T-helper 2 cell treated with Interferon-gamma antibody and Interleukin-4, amounts not matched to agents 100 ng/mL and 5 ng/mL, for 36 hours (primary cell): ENCODE data around the gene TBC1D13. TPM values are rescaled to one million over a fixed set of nuclear protein-coding genes. Genes with fewer than 3 reads are reported as not detected.
"Not testable (repeated sequence)": the region's sequence is repeated elsewhere in the genome, so short reads cannot be mapped to it uniquely, and the experiment has no call there.

Experiments used
- intact Hi-C: fragments of 100-400 bp; cut with micrococcal nuclease; formaldehyde crosslinking; loops from one replicate; pipeline ENCODE4 v1.15.1; 2023
- total RNA-seq: library from RNA; stranded (reverse); gene quantifications from 2 replicates; pipeline ENCODE4 v1.2.3, GENCODE V29; 2022

TBC1D13 gene
- total RNA-seq, 1 donor from 2014 or later, result 22.2 TPM

DNA sequence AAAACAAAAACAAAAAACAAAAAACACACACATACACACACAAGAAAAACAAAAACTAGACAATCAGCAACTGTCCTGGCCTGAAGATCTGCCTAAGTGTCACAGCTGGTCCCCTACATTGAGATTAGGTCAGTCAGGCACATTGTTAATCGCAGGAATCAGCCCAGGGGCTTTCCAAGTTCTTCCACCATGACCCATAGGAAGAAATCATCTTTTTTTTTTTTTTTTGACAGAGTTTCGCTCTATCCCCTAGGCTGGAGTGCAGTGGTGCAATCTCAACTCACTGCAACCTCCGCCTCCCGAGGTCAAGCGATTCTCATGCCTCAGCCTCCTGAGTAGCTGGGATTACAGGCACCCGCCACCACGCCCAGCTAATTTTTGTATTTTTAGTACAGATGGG is 56.1 kb downstream of the TBC1D13 start:
- intact Hi-C loops, result not testable (repeated sequence)

GRCh38 chr9:128845186-128845931 is 58.3 kb downstream of the TBC1D13 start:
- intact Hi-C loops, result no loop called here

DNA sequence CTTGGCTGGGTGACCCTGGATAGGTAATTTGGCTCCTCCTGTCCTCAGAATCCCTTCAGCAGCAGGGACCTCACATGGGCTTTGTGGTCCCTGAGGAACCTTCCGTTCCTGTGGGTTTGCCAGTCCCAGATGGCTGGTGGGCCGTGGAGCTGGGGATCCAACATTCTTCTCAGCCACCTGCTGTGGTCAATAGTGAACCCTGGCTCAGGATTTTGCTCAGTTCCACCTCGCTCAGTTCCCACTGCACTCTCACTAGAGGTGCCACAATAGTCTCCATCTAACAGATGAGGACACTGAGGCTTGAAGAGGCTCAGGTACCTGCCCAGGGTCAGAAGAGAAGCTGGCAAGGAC is 59.6 kb downstream of the TBC1D13 start:
- intact Hi-C loops, result no loop called here

DNA sequence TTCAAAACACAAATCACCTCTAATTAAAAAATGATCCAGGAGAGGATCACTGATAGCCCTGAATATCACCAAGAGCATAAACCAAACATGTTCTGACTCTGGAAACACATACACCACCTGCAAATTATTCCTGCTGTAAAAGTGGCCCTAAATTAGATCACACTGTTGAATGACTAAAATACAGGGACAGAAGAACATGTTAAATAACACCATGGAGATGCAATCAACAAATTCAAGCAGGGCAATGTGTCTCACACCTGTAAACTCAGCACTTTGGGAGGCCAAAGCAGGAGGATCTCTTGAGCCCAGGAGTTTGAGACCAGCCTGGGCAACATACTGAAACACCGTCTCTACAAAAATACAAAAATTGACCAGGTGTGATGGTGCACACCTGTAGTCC is 60.8 kb downstream of the TBC1D13 start:
- intact Hi-C loops, result no loop called here

- intact Hi-C loops, result not testable (repeated sequence)
Observed at GRCh38 chr9:128851024-128851423, 64.0 kb downstream of the TBC1D13 start.

GRCh38 chr9:128851779-128852600 is 64.9 kb downstream of the TBC1D13 start:
- intact Hi-C loops, result not testable (repeated sequence)

GRCh38 chr9:128852646-128853045 is 65.6 kb downstream of the TBC1D13 start:
- intact Hi-C loops, result not testable (repeated sequence)

GRCh38 chr9:128854454-128854853 is 67.4 kb downstream of the TBC1D13 start:
- intact Hi-C loops, result not testable (repeated sequence)

DNA sequence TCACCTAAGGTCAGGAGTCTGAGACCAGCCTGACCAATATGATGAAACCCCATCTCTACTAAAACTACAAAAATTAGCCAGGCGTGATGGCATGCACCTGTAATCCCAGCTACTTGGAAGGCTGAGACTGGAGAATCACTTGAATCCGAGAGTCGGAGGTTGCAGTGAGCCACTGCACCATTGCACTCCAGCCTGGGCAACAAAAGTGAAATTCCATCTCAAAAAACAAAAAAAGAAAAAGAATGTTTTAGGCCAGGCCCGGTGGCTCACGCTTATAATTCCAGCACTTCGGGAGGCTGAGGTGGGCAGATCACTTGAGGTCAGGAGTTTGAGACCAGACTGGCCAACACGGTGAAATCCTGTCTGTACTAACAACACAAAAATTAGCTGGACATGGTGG is 71.4 kb downstream of the TBC1D13 start:
- intact Hi-C loops, result not testable (repeated sequence)

Other genes starting within 250 kb of the TBC1D13 start
- 326 and 333 TPM in 2 replicates for gene SPTAN1, start 234.7 kb upstream of the TBC1D13 start, total RNA-seq
- 51.9 and 57.6 TPM in 2 replicates for gene DYNC2I2, start 130.4 kb upstream of the TBC1D13 start, total RNA-seq
- gene SET, start 98.0 kb upstream of the TBC1D13 start, total RNA-seq, result 551 and 554 TPM in 2 replicates
- gene PKN3, start 84.8 kb upstream of the TBC1D13 start, total RNA-seq, result 12.9 and 13.8 TPM in 2 replicates
- 68.0 and 68.7 TPM in 2 replicates for gene ZDHHC12, start 63.1 kb upstream of the TBC1D13 start, total RNA-seq
- gene ZER1, start 15.3 kb upstream of the TBC1D13 start, total RNA-seq, result 12.8 and 16.3 TPM in 2 replicates
- 14.3 and 15.3 TPM in 2 replicates for gene ENDOG, start 31.2 kb downstream of the TBC1D13 start, total RNA-seq
- 73.1 and 80.3 TPM in 2 replicates for gene SPOUT1, start 42.5 kb downstream of the TBC1D13 start, total RNA-seq
- gene KYAT1, start 94.7 kb downstream of the TBC1D13 start, total RNA-seq, result 15.7 and 17.4 TPM in 2 replicates
- 52.4 and 53.1 TPM in 2 replicates for gene LRRC8A, start 94.9 kb downstream of the TBC1D13 start, total RNA-seq
- 1.2 and 1.9 TPM in 2 replicates for gene PHYHD1, start 133.7 kb downstream of the TBC1D13 start, total RNA-seq
- gene DOLK, start 160.3 kb downstream of the TBC1D13 start, total RNA-seq, result 10.2 and 10.8 TPM in 2 replicates
- 103 and 109 TPM in 2 replicates for gene NUP188, start 160.4 kb downstream of the TBC1D13 start, total RNA-seq
- 92.2 and 94.1 TPM in 2 replicates for gene SH3GLB2, start 241.1 kb downstream of the TBC1D13 start, total RNA-seq
- 39.3 and 42.2 TPM in 2 replicates for gene MIGA2, start 249.4 kb downstream of the TBC1D13 start, total RNA-seq